Measurements from ENCODE around the gene GOLGA6L9. TPM values are rescaled to one million over a fixed set of nuclear protein-coding genes. Genes with fewer than 3 reads are reported as not detected.
"Not testable (repeated sequence)": the region's sequence is repeated elsewhere in the genome, so short reads cannot be mapped to it uniquely, and the experiment has no call there.

The GOLGA6L9 gene
- total RNA-seq, 3 donors from 2014 or later, result 1.0 to 1.6 (median 1.1) TPM

- not testable (repeated sequence) for H3K9me3 Mint-ChIP-seq; DNase-seq; H3K36me3 Mint-ChIP-seq (ENCODE audit: insufficient read depth); H3K4me1 Mint-ChIP-seq (ENCODE audit: low read depth); H3K27me3 Mint-ChIP-seq (ENCODE audit: low read depth); ATAC-seq; H3K4me3 Mint-ChIP-seq
Observed at GRCh38 chr15:82477343-82478057, 47.9 kb downstream of the GOLGA6L9 start.

Other genes starting within 250 kb of the GOLGA6L9 start
- gene EFL1, start 167.1 kb upstream of the GOLGA6L9 start, total RNA-seq, result 10 to 100 TPM; 16.5 to 18.6 (median 16.8) TPM
- 1 to 10 TPM in 1 of 3 donors, under 1 TPM in 2; 0.41 to 3.4 (median 0.91) TPM for gene SAXO2, start 167.0 kb upstream of the GOLGA6L9 start, total RNA-seq
- gene GOLGA6L10, start 80.3 kb upstream of the GOLGA6L9 start, total RNA-seq, result 1 to 10 TPM in 1 of 3 donors, under 1 TPM in 1, not detected in 1; 0.42 to 1.1 TPM
- gene RPS17, start 110.6 kb downstream of the GOLGA6L9 start, total RNA-seq, result 1,000 to 10,000 TPM; 2,990 to 3,578 (median 3,066) TPM
- gene CPEB1, start 217.5 kb downstream of the GOLGA6L9 start, total RNA-seq, result 1 to 10 TPM in 2 of 3 donors, under 1 TPM in 1; 0.52 to 1.7 (median 1.2) TPM